Neural cell (in vitro differentiated cells): ENCODE data around the gene ASIC1. TPM values are rescaled to one million over a fixed set of nuclear protein-coding genes. Genes with fewer than 3 reads are reported as not detected.

Experiments used
- H2AFZ ChIP-seq: fragments of 200-600, 300-800 bp; sonication (generic), shearing (Covaris generic); 2 replicates; pipeline ENCODE4 v1.6.0; 2014; ENCODE audit warnings: low read depth, mild to moderate bottlenecking, antibody characterized with exemption, low read length, moderate library complexity
- H3F3A ChIP-seq: fragments of 200-600 bp; shearing (Covaris generic); 2 replicates; pipeline ENCODE4 v1.6.1; 2016; ENCODE audit warnings: mild to moderate bottlenecking, moderate library complexity, mixed read lengths, antibody characterized with exemption, low read length; ENCODE audit not compliant: insufficient read depth, poor library complexity, severe bottlenecking
- H3K27ac ChIP-seq: fragments of 200-600, 300-800 bp; sonication (generic), shearing (Covaris generic); 2 replicates; pipeline ENCODE4 v1.5.1; 2014; ENCODE audit warnings: mild to moderate bottlenecking, low read length, moderate library complexity
- H3K27me3 ChIP-seq: fragments of 300-800, 200-600 bp; sonication (generic), shearing (Covaris generic); 2 replicates; pipeline ENCODE4 v1.6.0; 2014; ENCODE audit warnings: mild to moderate bottlenecking, low read depth, low read length, moderate library complexity; ENCODE audit not compliant: insufficient read depth
- H3K36me3 ChIP-seq: fragments of 300-800, 200-600 bp; sonication (generic), shearing (Covaris generic); 2 replicates; pipeline ENCODE4 v1.5.1; 2014; ENCODE audit warnings: mild to moderate bottlenecking, antibody characterized with exemption, low read length, moderate library complexity; ENCODE audit not compliant: insufficient read depth
- H3K4me2 ChIP-seq: fragments of 300-800, 200-600 bp; sonication (generic), shearing (Covaris generic); 2 replicates; pipeline ENCODE4 v1.6.0; 2014; ENCODE audit warnings: mild to moderate bottlenecking, low read length
- H3K4me3 ChIP-seq: fragments of 300-800, 200-600 bp; sonication (generic), shearing (Covaris generic); 2 replicates; pipeline ENCODE4 v1.5.1; 2014; ENCODE audit warnings: mild to moderate bottlenecking, low read length, moderate library complexity
- H3K79me2 ChIP-seq: fragments of 200-600 bp; shearing (Covaris generic); replicated peaks from 2 replicates; pipeline ENCODE4 v1.6.0; 2014; ENCODE audit warnings: mild to moderate bottlenecking, low read length, moderate library complexity; ENCODE audit not compliant: insufficient read depth
- H3K9ac ChIP-seq: fragments of 300-800, 200-600 bp; sonication (generic), shearing (Covaris generic); 2 replicates; pipeline ENCODE4 v1.6.1; 2016; ENCODE audit warnings: mild to moderate bottlenecking, low read length, mixed read lengths
- H3K9me2 ChIP-seq: fragments of 200-600 bp; shearing (Covaris generic); 2 replicates; pipeline ENCODE4 v1.6.1; 2016; ENCODE audit warnings: mild to moderate bottlenecking, low read length, mixed read lengths; ENCODE audit not compliant: insufficient read depth
- H3K9me3 ChIP-seq: fragments of 200-600, 300-800 bp; sonication (generic), shearing (Covaris generic); 2 replicates; pipeline ENCODE4 v1.6.1; 2016; ENCODE audit warnings: mild to moderate bottlenecking, mixed run types, low read length, moderate library complexity, mixed read lengths
- H4K20me1 ChIP-seq: fragments of 200-600 bp; shearing (Covaris generic); 2 replicates; pipeline ENCODE4 v1.6.1; 2016; ENCODE audit warnings: mild to moderate bottlenecking, mixed run types; ENCODE audit not compliant: insufficient read depth
- CTCF ChIP-seq: fragments of 450-650 bp; IDR thresholded peaks from 2 replicates; pipeline ENCODE4 v1.5.1; 2014; ENCODE audit warnings: antibody characterized with exemption, mild to moderate bottlenecking, moderate library complexity; ENCODE audit not compliant: poor library complexity, severe bottlenecking
- EP300 ChIP-seq: fragments of 450-650 bp; conservative IDR thresholded peaks from 2 replicates; pipeline ENCODE4 v1.6.1; 2014; ENCODE audit warnings: antibody characterized with exemption, mild to moderate bottlenecking, moderate library complexity; ENCODE audit not compliant: poor library complexity, severe bottlenecking
- EZH2 ChIP-seq: fragments of 200-600, 300-800 bp; shearing (Covaris generic), sonication (generic); IDR thresholded peaks from 2 replicates; pipeline ENCODE4 v1.6.1; 2014; ENCODE audit warnings: antibody characterized with exemption, low read length, borderline replicate concordance, mild to moderate bottlenecking; ENCODE audit not compliant: insufficient read depth, poor library complexity, severe bottlenecking
- MXI1 ChIP-seq: fragments of 450-650 bp; conservative IDR thresholded peaks from 2 replicates; pipeline ENCODE4 v1.6.1; 2014; ENCODE audit warnings: antibody characterized with exemption, mild to moderate bottlenecking; ENCODE audit not compliant: poor library complexity, severe bottlenecking
- POLR2AphosphoS5 ChIP-seq: IDR thresholded peaks from 2 replicates; pipeline ENCODE4 v1.6.1; 2012
- RAD21 ChIP-seq: fragments of 450-650 bp; conservative IDR thresholded peaks from 2 replicates; pipeline ENCODE4 v1.6.1; 2014; ENCODE audit warnings: antibody characterized with exemption, mild to moderate bottlenecking, moderate library complexity
- REST ChIP-seq: IDR thresholded peaks from 2 replicates; pipeline ENCODE4 v1.6.1; 2012; ENCODE audit warnings: borderline replicate concordance
- SMC3 ChIP-seq: fragments of 450-650 bp; conservative IDR thresholded peaks from 2 replicates; pipeline ENCODE4 v1.6.1; 2014; ENCODE audit warnings: antibody characterized with exemption, mild to moderate bottlenecking, moderate library complexity; ENCODE audit not compliant: poor library complexity
- TAF1 ChIP-seq: IDR thresholded peaks from 2 replicates; pipeline ENCODE4 v1.6.1; 2012; ENCODE audit warnings: low read depth
- polyA plus RNA-seq: library from polyadenylated mRNA; depleted of rRNA; stranded (reverse); fragments of >200 nt; gene quantifications from 2 replicates; pipeline ENCODE4 v1.2.3, GENCODE V29; 2014

The ASIC1 gene
- polyA plus RNA-seq, 1 donor from 2014 or later, result 8.0 TPM

- Histone ChIP-seq H2AFZ (no peak overlapping the region), H3K9ac (no peak overlapping the region), H4K20me1 (no peaks in the 10 kb centered on the region), H3K4me2 (no peak overlapping the region), H3K9me2 (no peaks in the 10 kb centered on the region), H3K27me3 (no peaks in the 10 kb centered on the region), H3K36me3 (no peaks in the 10 kb centered on the region), H3K79me2 (no peaks in the 10 kb centered on the region), H3K27ac (no peak overlapping the region), H3K9me3 (no peaks in the 10 kb centered on the region), H3K4me3 (no peak overlapping the region), H3F3A (no peaks in the 10 kb centered on the region)
- TF ChIP-seq RAD21, result no peak
- no peak for TF ChIP-seq EP300
- no peak for TF ChIP-seq CTCF
- no peak for TF ChIP-seq REST
- no peak for TF ChIP-seq SMC3
- no peak for TF ChIP-seq POLR2AphosphoS5
- TF ChIP-seq MXI1, result no peak
- no peak for TF ChIP-seq TAF1
- TF ChIP-seq EZH2, result no peak
These were observed 65.8 kb downstream of the ASIC1 start for GRCh38 chr12:50123203-50123602.

GRCh38 chr12:50127546-50127945, 70.2 kb downstream of the ASIC1 start:
- no peaks in the 10 kb centered on the region for H3K9me2 ChIP-seq
- no peak overlapping the region for H3K4me2 ChIP-seq
- no peak overlapping the region for H2AFZ ChIP-seq
- no peaks in the 10 kb centered on the region for H4K20me1 ChIP-seq
- no peaks in the 10 kb centered on the region for H3K36me3 ChIP-seq
- H3K79me2 ChIP-seq, result no peaks in the 10 kb centered on the region
- H3K9me3 ChIP-seq, result no peaks in the 10 kb centered on the region
- H3K4me3 ChIP-seq, result no peak overlapping the region
- TF ChIP-seq POLR2AphosphoS5, result no peak
- TF ChIP-seq SMC3, result no peak
- no peak for TF ChIP-seq MXI1
- no peak for TF ChIP-seq EP300
- no peak for TF ChIP-seq REST
- no peak for TF ChIP-seq CTCF
- TF ChIP-seq EZH2, result no peak
- no peak for TF ChIP-seq TAF1
- no peak for TF ChIP-seq RAD21
- no peak overlapping the region for H3K27ac ChIP-seq
- H3K9ac ChIP-seq, result no peak overlapping the region
- H3F3A ChIP-seq, result no peaks in the 10 kb centered on the region
- no peaks in the 10 kb centered on the region for H3K27me3 ChIP-seq
